ENCODE data around the gene HHAT. TPM values are rescaled to one million over a fixed set of nuclear protein-coding genes. Genes with fewer than 3 reads are reported as not detected.

Gene HHAT
- total and polyA plus RNA-seq, 2 of the 13 experiments (the other 11 are each of a cell fraction or from before 2014, with no cell fraction given), result 2.6 to 4.9 TPM

DNA sequence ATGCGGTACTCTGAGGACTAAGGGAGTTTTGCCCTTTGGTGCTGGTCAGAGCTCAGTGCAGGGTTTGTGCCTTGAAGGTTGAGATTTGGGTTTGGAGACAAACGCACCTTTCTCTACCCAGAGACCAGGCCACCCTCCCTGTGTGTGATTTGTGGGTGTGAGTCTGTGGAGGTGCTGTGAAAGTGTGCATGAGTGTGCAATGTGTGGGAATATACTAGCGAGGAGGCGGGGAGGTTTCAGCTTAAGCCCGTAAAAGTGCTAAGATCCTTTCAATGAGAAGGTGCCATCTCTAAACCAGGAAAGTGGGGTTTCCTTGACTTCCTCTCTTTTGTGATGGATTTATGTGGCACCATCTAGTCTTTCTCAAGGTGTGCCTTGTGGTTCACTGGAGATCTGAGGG, 225.7 kb downstream of the HHAT start:
- ATAC-seq, result no peak
- ChIA-PET POLR2A (no interaction called here), CTCF (ENCODE audit: low intra/inter-chr PET ratio, low total read pairs) (no interaction called here)
- H3K27ac ChIP-seq (ENCODE audit: extremely low read length, insufficient read depth, low read length), result no peak overlapping the region
- no peak for FAIRE-seq
- H3K4me1 ChIP-seq (ENCODE audit: insufficient read depth, low read length), result no peaks in the 10 kb centered on the region
- no peaks in the 10 kb centered on the region for H4K20me1 ChIP-seq (ENCODE audit: insufficient read depth, low read length)
- no peak for DNase-seq (ENCODE audit: low spot score)
- in situ Hi-C loops (cut with HindIII; ENCODE audit: extremely low pct_ligation_motif_present, low pct_unique_long_range_greater_than_20kb) (no loop called here), intact Hi-C loops (cut with micrococcal nuclease; ENCODE audit: unreplicated experiment) (no loop called here)
- H3K4me2 ChIP-seq (ENCODE audit: low read depth, low read length), result no peak overlapping the region
- no peaks in the 10 kb centered on the region for H3K79me2 ChIP-seq (ENCODE audit: insufficient read depth, low read length)
- H3K9ac ChIP-seq (ENCODE audit: insufficient read depth, low read depth, low read length), result no peak overlapping the region
- no peaks in the 10 kb centered on the region for H3K9me3 ChIP-seq (ENCODE audit: low read length)
- no peak overlapping the region for H3K4me3 ChIP-seq (replicated peaks in 1 of 3; ENCODE audit: insufficient read depth in 1 of 3, low read depth in 2 of 3, low read length in 3 of 3)
- WGBS (ENCODE audit: low lambda C conversion rate), result 67% methylated on average over 5 of the region's 5 CpGs
- no TSS peak for BruUV-seq (replicated peaks)
- no peak overlapping the region for H2AFZ ChIP-seq (ENCODE audit: low read length)
- no peaks in the 10 kb centered on the region for H3K27me3 ChIP-seq (ENCODE audit: control insufficient read depth in 1 of 2, insufficient read depth in 2 of 2, low read length in 2 of 2)
- no peaks in the 10 kb centered on the region for H3K36me3 ChIP-seq (replicated peaks in 1 of 2; ENCODE audit: control insufficient read depth in 1 of 2, insufficient read depth in 2 of 2, low read length in 2 of 2)
- TF ChIP-seq ZNF136 (CRISPR knock-in tag; IDR thresholded peaks at IDR 0.05; ENCODE audit: low read depth) (no peak), ZNF792 (CRISPR knock-in tag; IDR thresholded peaks at IDR 0.05) (no peak), AKAP8 (CRISPR knock-in tag; IDR thresholded peaks at IDR 0.05) (no peak), DMAP1 (CRISPR knock-in tag; IDR thresholded peaks at IDR 0.05) (no peak), ZFY (CRISPR knock-in tag; IDR thresholded peaks at IDR 0.05) (no peak), ZNF326 (CRISPR knock-in tag; IDR thresholded peaks at IDR 0.05; ENCODE audit: borderline replicate concordance) (no peak), NFIC (IDR thresholded peaks at IDR 0.05; ENCODE audit: low read length) (no peak), GABPB1 (CRISPR knock-in tag; IDR thresholded peaks at IDR 0.05) (no peak), MTF1 (CRISPR knock-in tag; IDR thresholded peaks at IDR 0.05) (no peak), ZNF7 (CRISPR knock-in tag; IDR thresholded peaks at IDR 0.05) (no peak), HOXA9 (CRISPR knock-in tag; IDR thresholded peaks at IDR 0.05; ENCODE audit: borderline replicate concordance) (no peak)
- TF ChIP-seq, protein P1, sequence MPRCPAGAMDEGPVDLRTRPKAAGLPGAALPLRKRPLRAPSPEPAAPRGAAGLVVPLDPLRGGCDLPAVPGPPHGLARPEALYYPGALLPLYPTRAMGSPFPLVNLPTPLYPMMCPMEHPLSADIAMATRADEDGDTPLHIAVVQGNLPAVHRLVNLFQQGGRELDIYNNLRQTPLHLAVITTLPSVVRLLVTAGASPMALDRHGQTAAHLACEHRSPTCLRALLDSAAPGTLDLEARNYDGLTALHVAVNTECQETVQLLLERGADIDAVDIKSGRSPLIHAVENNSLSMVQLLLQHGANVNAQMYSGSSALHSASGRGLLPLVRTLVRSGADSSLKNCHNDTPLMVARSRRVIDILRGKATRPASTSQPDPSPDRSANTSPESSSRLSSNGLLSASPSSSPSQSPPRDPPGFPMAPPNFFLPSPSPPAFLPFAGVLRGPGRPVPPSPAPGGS (CRISPR knock-in tag; IDR thresholded peaks at IDR 0.05), result no peak
- TF ChIP-seq, protein P2, sequence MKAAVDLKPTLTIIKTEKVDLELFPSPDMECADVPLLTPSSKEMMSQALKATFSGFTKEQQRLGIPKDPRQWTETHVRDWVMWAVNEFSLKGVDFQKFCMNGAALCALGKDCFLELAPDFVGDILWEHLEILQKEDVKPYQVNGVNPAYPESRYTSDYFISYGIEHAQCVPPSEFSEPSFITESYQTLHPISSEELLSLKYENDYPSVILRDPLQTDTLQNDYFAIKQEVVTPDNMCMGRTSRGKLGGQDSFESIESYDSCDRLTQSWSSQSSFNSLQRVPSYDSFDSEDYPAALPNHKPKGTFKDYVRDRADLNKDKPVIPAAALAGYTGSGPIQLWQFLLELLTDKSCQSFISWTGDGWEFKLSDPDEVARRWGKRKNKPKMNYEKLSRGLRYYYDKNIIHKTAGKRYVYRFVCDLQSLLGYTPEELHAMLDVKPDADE (CRISPR knock-in tag; IDR thresholded peaks at IDR 0.05), result no peak
- TF ChIP-seq, protein P3, sequence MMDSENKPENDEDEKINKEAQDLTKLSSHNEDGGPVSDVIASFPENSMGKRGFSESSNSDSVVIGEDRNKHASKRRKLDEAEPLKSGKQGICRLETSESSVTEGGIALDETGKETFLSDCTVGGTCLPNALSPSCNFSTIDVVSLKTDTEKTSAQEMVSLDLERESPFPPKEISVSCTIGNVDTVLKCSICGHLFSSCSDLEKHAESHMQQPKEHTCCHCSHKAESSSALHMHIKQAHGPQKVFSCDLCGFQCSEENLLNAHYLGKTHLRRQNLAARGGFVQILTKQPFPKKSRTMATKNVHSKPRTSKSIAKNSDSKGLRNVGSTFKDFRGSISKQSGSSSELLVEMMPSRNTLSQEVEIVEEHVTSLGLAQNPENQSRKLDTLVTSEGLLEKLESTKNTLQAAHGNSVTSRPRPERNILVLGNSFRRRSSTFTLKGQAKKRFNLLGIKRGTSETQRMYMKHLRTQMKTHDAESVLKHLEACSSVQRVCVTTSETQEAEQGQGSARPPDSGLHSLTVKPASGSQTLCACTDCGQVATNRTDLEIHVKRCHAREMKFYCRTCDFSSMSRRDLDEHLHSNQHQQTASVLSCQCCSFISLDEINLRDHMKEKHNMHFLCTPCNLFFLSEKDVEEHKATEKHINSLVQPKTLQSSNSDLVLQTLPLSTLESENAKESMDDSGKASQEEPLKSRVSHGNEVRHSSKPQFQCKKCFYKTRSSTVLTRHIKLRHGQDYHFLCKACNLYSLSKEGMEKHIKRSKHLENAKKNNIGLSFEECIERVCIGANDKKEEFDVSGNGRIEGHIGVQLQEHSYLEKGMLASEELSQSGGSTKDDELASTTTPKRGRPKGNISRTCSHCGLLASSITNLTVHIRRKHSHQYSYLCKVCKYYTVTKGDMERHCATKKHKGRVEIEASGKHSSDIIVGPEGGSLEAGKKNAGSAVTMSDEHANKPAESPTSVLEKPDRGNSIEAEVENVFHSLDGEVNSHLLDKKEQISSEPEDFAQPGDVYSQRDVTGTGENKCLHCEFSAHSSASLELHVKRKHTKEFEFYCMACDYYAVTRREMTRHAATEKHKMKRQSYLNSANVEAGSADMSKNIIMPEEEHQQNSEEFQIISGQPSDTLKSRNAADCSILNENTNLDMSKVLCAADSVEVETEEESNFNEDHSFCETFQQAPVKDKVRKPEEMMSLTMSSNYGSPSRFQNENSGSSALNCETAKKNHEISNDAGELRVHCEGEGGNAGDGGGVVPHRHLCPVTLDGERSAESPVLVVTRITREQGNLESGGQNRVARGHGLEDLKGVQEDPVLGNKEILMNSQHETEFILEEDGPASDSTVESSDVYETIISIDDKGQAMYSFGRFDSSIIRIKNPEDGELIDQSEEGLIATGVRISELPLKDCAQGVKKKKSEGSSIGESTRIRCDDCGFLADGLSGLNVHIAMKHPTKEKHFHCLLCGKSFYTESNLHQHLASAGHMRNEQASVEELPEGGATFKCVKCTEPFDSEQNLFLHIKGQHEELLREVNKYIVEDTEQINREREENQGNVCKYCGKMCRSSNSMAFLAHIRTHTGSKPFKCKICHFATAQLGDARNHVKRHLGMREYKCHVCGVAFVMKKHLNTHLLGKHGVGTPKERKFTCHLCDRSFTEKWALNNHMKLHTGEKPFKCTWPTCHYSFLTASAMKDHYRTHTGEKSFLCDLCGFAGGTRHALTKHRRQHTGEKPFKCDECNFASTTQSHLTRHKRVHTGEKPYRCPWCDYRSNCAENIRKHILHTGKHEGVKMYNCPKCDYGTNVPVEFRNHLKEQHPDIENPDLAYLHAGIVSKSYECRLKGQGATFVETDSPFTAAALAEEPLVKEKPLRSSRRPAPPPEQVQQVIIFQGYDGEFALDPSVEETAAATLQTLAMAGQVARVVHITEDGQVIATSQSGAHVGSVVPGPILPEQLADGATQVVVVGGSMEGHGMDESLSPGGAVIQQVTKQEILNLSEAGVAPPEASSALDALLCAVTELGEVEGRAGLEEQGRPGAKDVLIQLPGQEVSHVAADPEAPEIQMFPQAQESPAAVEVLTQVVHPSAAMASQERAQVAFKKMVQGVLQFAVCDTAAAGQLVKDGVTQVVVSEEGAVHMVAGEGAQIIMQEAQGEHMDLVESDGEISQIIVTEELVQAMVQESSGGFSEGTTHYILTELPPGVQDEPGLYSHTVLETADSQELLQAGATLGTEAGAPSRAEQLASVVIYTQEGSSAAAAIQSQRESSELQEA (CRISPR knock-in tag; IDR thresholded peaks at IDR 0.05; ENCODE audit: not compliant biosample characterization), result no peak
- TF ChIP-seq, protein P4, sequence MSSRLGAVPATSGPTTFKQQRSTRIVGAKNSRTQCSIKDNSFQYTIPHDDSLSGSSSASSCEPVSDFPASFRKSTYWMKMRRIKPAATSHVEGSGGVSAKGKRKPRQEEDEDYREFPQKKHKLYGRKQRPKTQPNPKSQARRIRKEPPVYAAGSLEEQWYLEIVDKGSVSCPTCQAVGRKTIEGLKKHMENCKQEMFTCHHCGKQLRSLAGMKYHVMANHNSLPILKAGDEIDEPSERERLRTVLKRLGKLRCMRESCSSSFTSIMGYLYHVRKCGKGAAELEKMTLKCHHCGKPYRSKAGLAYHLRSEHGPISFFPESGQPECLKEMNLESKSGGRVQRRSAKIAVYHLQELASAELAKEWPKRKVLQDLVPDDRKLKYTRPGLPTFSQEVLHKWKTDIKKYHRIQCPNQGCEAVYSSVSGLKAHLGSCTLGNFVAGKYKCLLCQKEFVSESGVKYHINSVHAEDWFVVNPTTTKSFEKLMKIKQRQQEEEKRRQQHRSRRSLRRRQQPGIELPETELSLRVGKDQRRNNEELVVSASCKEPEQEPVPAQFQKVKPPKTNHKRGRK (CRISPR knock-in tag; IDR thresholded peaks at IDR 0.05), result no peak
